K562 (cell line): ENCODE data around the gene C11orf98. TPM values are rescaled to one million over a fixed set of nuclear protein-coding genes. Genes with fewer than 3 reads are reported as not detected.

Experiments used
- ATAC-seq: fragments of 200-7000 bp; cut with Tn5 transposase; 3 replicates; pipeline ENCODE4 v1.9.1; 2020; ENCODE audit warnings: moderate library complexity
- BruUV-seq: library from RNA; stranded (reverse); fragments of 400-500 nt; replicated peaks from 2 replicates; lab custom pipeline; 2021; lab: Mats Ljungman, UMichigan
- CTCF ChIA-PET: fragments of 300-600 bp; formaldehyde crosslinking; extraction: SDS; loops from one replicate; lab custom pipeline; 2021; ENCODE audit warnings: low intra/inter-chr PET ratio; lab: Yijun Ruan, JAX
- POLR2A ChIA-PET: fragments of 300-600, 350-650 bp; sonication (Branson Sonifier 250); formaldehyde crosslinking; extraction: SDS; loops from one replicate; lab custom pipeline; 2021; ENCODE audit warnings: antibody characterized with exemption, inconsistent platforms; lab: Yijun Ruan, JAX
- DNase-seq, 4 experiments: peaks; one replicate each; pipeline versions ENCODE4 v3.0.0 to v3.0.0-alpha.2; 2011 to 2018; ENCODE audit warnings: low spot score in 3 of 4, mixed read lengths in 3 of 4; ENCODE audit errors: extremely low read depth in 1 of 4
- FAIRE-seq: peaks from 2 replicates; lab custom pipeline; 2011; peaks lifted over from hg19 to GRCh38; lab: Jason Lieb, UNC
- H2AFZ ChIP-seq: 2 replicates; pipeline ENCODE4 v1.6.0; 2011; ENCODE audit warnings: low read depth, low read length, control low read depth, inconsistent platforms
- H3K27ac ChIP-seq: fragments of 200-600 bp; 3 replicates; pipeline ENCODE4 v1.8.0; 2011; ENCODE audit warnings: low read depth, mild to moderate bottlenecking, control low read depth, inconsistent platforms, low read length, moderate library complexity, mixed read lengths; ENCODE audit errors: extremely low read depth
- H3K27me3 ChIP-seq, 2 experiments: fragments of 300-600 bp in 1 of 2; 2 replicates in 1 of 2; 3 replicates in 1 of 2; pipeline versions ENCODE4 v1.6.0 to v1.8.0; 2011; ENCODE audit warnings: inconsistent platforms in 2 of 2, low read length in 2 of 2, mild to moderate bottlenecking in 1 of 2, mixed read lengths in 1 of 2, moderate library complexity in 1 of 2; ENCODE audit not compliant: control insufficient read depth in 2 of 2, insufficient read depth in 2 of 2
- H3K36me3 ChIP-seq: fragments of 300-600 bp; 3 replicates; pipeline ENCODE4 v1.8.0; 2011; ENCODE audit warnings: mild to moderate bottlenecking, low read length, inconsistent platforms; ENCODE audit not compliant: control insufficient read depth, insufficient read depth
- H3K4me1 ChIP-seq, 2 experiments: fragments of 200-600 bp in 1 of 2; replicated peaks in 1 of 2; 2 replicates in 1 of 2; 3 replicates in 1 of 2; pipeline versions ENCODE4 v1.5.1 to v1.8.0; 2011; ENCODE audit warnings: inconsistent platforms in 2 of 2, low read length in 2 of 2, mild to moderate bottlenecking in 1 of 2, mixed read lengths in 1 of 2, moderate library complexity in 1 of 2; ENCODE audit not compliant: control insufficient read depth in 2 of 2, insufficient read depth in 2 of 2
- H3K4me2 ChIP-seq: 2 replicates; pipeline ENCODE4 v1.6.1; 2011; ENCODE audit warnings: low read length, control low read depth, inconsistent platforms, mixed read lengths; ENCODE audit not compliant: insufficient read depth
- H3K4me3 ChIP-seq: fragments of 200-600 bp; sonication (generic), shearing (Covaris generic); 2 replicates; pipeline ENCODE4 v1.5.1; 2016; ENCODE audit warnings: control low read depth, inconsistent platforms
- H3K79me2 ChIP-seq: fragments of 200-600 bp; 3 replicates; pipeline ENCODE4 v1.8.0; 2011; ENCODE audit warnings: low read length, inconsistent platforms; ENCODE audit not compliant: control insufficient read depth, insufficient read depth
- H3K9ac ChIP-seq, 2 experiments: 2 replicates each; pipeline versions ENCODE4 v1.6.0 to v1.6.1; 2011; ENCODE audit warnings: low read depth in 2 of 2, low read length in 2 of 2, control low read depth in 1 of 2, inconsistent platforms in 1 of 2, mild to moderate bottlenecking in 1 of 2, mixed read lengths in 1 of 2; ENCODE audit not compliant: insufficient read depth in 1 of 2
- H3K9me1 ChIP-seq: one replicate; pipeline ENCODE4 v1.6.0; 2011; ENCODE audit warnings: inconsistent platforms, mild to moderate bottlenecking, low read length, moderate library complexity; ENCODE audit not compliant: control insufficient read depth, insufficient read depth
- H3K9me3 ChIP-seq: replicated peaks from 2 replicates; pipeline ENCODE4 v1.5.1; 2011; ENCODE audit warnings: low read depth, low read length, inconsistent platforms; ENCODE audit not compliant: control insufficient read depth, insufficient read depth
- H4K20me1 ChIP-seq: replicated peaks from 2 replicates; pipeline ENCODE4 v1.6.1; 2011; ENCODE audit warnings: low read length, inconsistent platforms, mixed read lengths; ENCODE audit not compliant: control insufficient read depth, insufficient read depth
- BRD9 ChIP-seq: fragments of 450-650 bp; IDR thresholded peaks from 2 replicates; pipeline ENCODE4 v1.6.1; 2018; ENCODE audit warnings: low read depth; ENCODE audit not compliant: partially characterized antibody
- BRF1 ChIP-seq: IDR thresholded peaks from 3 replicates; pipeline ENCODE4 v1.6.1; 2011; ENCODE audit warnings: borderline replicate concordance, mild to moderate bottlenecking; ENCODE audit not compliant: insufficient read length; ENCODE audit errors: extremely low read depth
- GTF2F1 ChIP-seq: IDR thresholded peaks from 2 replicates; pipeline ENCODE4 v1.6.1; 2011; ENCODE audit warnings: low read depth, low read length, improper control_type of control experiment
- NR2C1 ChIP-seq, 2 experiments: fragments of 450-650 bp; IDR thresholded peaks; 2 replicates each; pipeline ENCODE4 v1.6.1; 2017; ENCODE audit warnings: mild to moderate bottlenecking in 2 of 2, antibody characterized with exemption in 1 of 2, inconsistent platforms in 1 of 2, missing compliant biosample characterization in 1 of 2, missing genetic modification characterization in 1 of 2
- PHF20 ChIP-seq: fragments of 450-650 bp; IDR thresholded peaks from 2 replicates; pipeline ENCODE4 v1.6.1; 2018; ENCODE audit not compliant: partially characterized antibody
- TEAD1 ChIP-seq, 2 experiments: fragments of 450-650 bp in 1 of 2; sonication (generic) in 1 of 2; formaldehyde crosslinking; IDR thresholded peaks; 2 replicates each; pipeline versions ENCODE4 v1.4.0 to v1.8.0; 2020 to 2022; ENCODE audit warnings: mild to moderate bottlenecking in 2 of 2, missing genetic modification reagents in 1 of 2
- ZBTB33 ChIP-seq: sonication (generic); formaldehyde crosslinking; IDR thresholded peaks from 2 replicates; pipeline ENCODE4 v1.8.1; 2023; ENCODE audit warnings: mild to moderate bottlenecking, missing genetic modification reagents
- ZNF124 ChIP-seq: sonication (generic); formaldehyde crosslinking; IDR thresholded peaks from 2 replicates; pipeline ENCODE4 v1.8.1; 2022; ENCODE audit warnings: missing genetic modification reagents
- ZNF318 ChIP-seq, 2 experiments: fragments of 450-650 bp; IDR thresholded peaks; 2 replicates each; pipeline ENCODE4 v1.6.1; 2016; ENCODE audit warnings: mild to moderate bottlenecking in 2 of 2, borderline replicate concordance in 1 of 2, low read depth in 1 of 2, moderate library complexity in 1 of 2
- WGBS: fragments of 100-300 bp; shearing (Covaris generic); methylation state at CpG from one replicate; pipeline ENCODE4 v1.1.6; 2016; ENCODE audit warnings: low coverage, mixed read lengths; ENCODE audit not compliant: insufficient coverage; ENCODE audit errors: missing lambda C conversion rate; 5-methylcytosine and 5-hydroxymethylcytosine counted together
- in situ Hi-C: fragments of 300-500 bp; cut with MboI; formaldehyde crosslinking; loops from 4 replicates; pipeline ENCODE4 v1.15.0; 2018; ENCODE audit warnings: inconsistent platforms, mixed read lengths
- intact Hi-C: fragments of 100-400 bp; cut with micrococcal nuclease; formaldehyde crosslinking; loops from 2 replicates; pipeline ENCODE4 v1.14.2; 2022
- polyA plus RNA-seq, 8 experiments: library from polyadenylated mRNA; depleted of rRNA in 4 of 8; stranded (reverse) in 5 of 8; unstranded in 3 of 8; fragments of >200 nt; fragmentation: Nextera tagmentation in 2 of 8; fragmentation: Illumina TruSeq in 1 of 8; extraction: Ambion mirVana in 2 of 8; extraction: Trizol in 1 of 8; gene quantifications; 2 replicates each; pipeline versions ENCODE4 v1.2.1 to v1.2.3, GENCODE V29; 2011 to 2014; ENCODE audit warnings: inconsistent platforms in 1 of 8, missing spikeins in 1 of 8
- total RNA-seq, 7 experiments: library from RNA; depleted of rRNA in 6 of 7; stranded (reverse); fragments of >200 nt in 6 of 7; fragmentation: Illumina TruSeq in 2 of 7; extraction: Trizol in 2 of 7; gene quantifications; 2 replicates each; pipeline versions ENCODE4 v1.2.1 to v1.2.3, GENCODE V29; 2011 to 2021; ENCODE audit warnings: low replicate concordance in 1 of 7

The C11orf98 gene
- total and polyA plus RNA-seq, 9 of the 15 experiments (the other 6 are each of a cell fraction or from before 2014, with no cell fraction given), result 103 to 352 (median 218) TPM

DNA sequence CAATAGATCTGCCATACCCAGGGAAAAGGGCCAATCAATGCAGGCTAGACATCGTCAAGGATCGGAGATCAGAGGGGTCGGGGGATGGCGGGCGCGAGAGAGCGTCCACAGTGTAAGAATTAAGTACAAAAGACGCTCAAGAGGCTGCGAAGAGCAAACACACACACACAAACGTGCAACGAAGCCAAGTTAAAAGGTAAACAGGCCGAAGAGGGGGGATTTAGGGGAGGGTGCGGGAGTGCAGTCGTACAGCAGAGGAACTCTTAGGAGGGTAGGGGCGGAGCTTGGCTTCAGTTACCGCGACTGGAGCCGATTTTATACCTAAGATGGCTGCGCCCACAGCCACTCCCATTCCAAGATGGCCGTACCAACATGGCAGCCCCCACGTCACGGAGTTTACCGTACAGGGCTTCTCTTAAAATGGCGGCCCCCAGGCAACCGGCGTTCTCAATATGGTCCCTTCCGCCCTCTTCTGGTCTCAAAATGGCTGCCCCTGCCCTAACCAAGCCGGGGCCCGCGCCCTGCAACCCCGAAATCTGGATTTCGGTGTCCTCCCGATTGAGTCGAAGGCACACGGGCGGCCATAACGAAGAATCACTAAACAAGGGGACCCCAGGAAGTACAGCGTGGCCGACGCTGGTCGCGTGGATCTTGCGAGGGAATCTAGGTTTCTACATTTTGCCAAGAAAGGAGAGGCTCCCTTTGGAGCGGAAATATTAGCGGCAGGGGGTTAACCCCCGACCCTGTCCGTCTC lies 44.4 kb upstream of the C11orf98 start:
- Histone ChIP-seq H4K20me1 (peaks cover 7% of the 10 kb centered on the region), H3K9ac (peak overlapping the region in 1 of 2 experiments; percentile 39; a peak in 1 of 4 replicates), H3K9me1 (peaks cover 2% of the 10 kb centered on the region), H3K36me3 (peaks cover 81% of the 10 kb centered on the region), H3K4me2 (no peak overlapping the region), H3K79me2 (peaks cover 25% of the 10 kb centered on the region), H3K4me1 (peaks cover 36 to 46% of the 10 kb centered on the region in 2 experiments), H3K27ac (peak overlapping the region; percentile 19; the same call in 1 of the 3 replicates), H3K4me3 (no peak overlapping the region), H3K9me3 (no peaks in the 10 kb centered on the region), H3K27me3 (no peaks in the 10 kb centered on the region), H2AFZ (no peak overlapping the region)
- intact Hi-C loops, result loop anchor here (5.0 kb wide), 1 partner anchor 312 kb away; no protein-coding TSS in a partner anchor
- 83% methylated on average over 35 of the region's 47 CpGs for WGBS
- peak; percentile 4; the same call in 2 of the 3 replicates for ATAC-seq
- CTCF ChIA-PET, result no interaction called here
- no peak for FAIRE-seq
- in situ Hi-C loops, result no loop called here
- no TSS peak for BruUV-seq
- POLR2A ChIA-PET, result interaction anchor here (0.6 to 4.1 kb wide), 7 partner anchors 8 to 134 kb away, joined by 3 to 31 read pairs (median 8); partner anchors contain the start of genes C11orf98, CSKMT, HNRNPUL2 and TTC9C
- peak in 3 of 4 experiments; percentile 33 to 57 (median 43) for DNase-seq
- TF ChIP-seq GTF2F1, result no peak
- no peak for TF ChIP-seq BRF1
- no peak for TF ChIP-seq ZNF124
- TF ChIP-seq NR2C1 (IDR thresholded peaks at IDR 0.05), result peak; percentile 61
- TF ChIP-seq NR2C1 (tag; IDR thresholded peaks at IDR 0.05), result no peak
- TF ChIP-seq BRD9, result no peak
- no peak for TF ChIP-seq ZNF318 (IDR thresholded peaks at IDR 0.05; ENCODE audit: borderline replicate concordance in 1 of 2, low read depth in 1 of 2)
- TF ChIP-seq TEAD1 (CRISPR knock-in tag; IDR thresholded peaks at IDR 0.05), result no peak
- no peak for TF ChIP-seq PHF20
- TF ChIP-seq ZBTB33 (CRISPR knock-in tag), result peak; percentile 82; the same call in 1 of the 2 replicates
